LHCN-M2 (cell line): ENCODE measurements around the gene AUNIP. TPM values are rescaled to one million over a fixed set of nuclear protein-coding genes. Genes with fewer than 3 reads are reported as not detected.

Experiments used
- DNase-seq: peaks from one replicate; pipeline ENCODE4 v3.0.0-alpha.2; 2012; ENCODE audit warnings: low read depth
- polyA plus RNA-seq: library from polyadenylated mRNA; unstranded; fragments of >200 nt; gene quantifications from one replicate; pipeline ENCODE4 v1.2.1, GENCODE V29; 2012; ENCODE audit warnings: missing spikeins
- total RNA-seq: library from RNA; depleted of rRNA; stranded (reverse); fragments of >200 nt; gene quantifications from 2 replicates; pipeline ENCODE4 v1.2.3, GENCODE V29; 2014; rRNA removed

Gene AUNIP
- 9.5 and 9.7 TPM in 2 replicates for total RNA-seq
- polyA plus RNA-seq = 2.6 TPM

- peak; percentile 84 for DNase-seq
Measured at GRCh38 chr1:25858906-25859789, at the start of gene AUNIP. Gene AUNIP, minus strand, starts transcription at chr1:25859457. Its CDS starts 100 bp downstream, at chr1:25859357.

GRCh38 chr1:25909040-25909439 is 49.8 kb upstream of the AUNIP start:
- DNase-seq = no peak

GRCh38 chr1:25908161-25908560 is 48.9 kb upstream of the AUNIP start:
- no peak for DNase-seq

- no peak for DNase-seq
Measured at GRCh38 chr1:25907601-25908000, 48.3 kb upstream of the AUNIP start.

GRCh38 chr1:25906644-25907300 is 47.5 kb upstream of the AUNIP start:
- DNase-seq = no peak

GRCh38 chr1:25905680-25906643 is 46.7 kb upstream of the AUNIP start, which contains the start of gene STMN1:
Gene STMN1, minus strand, starts transcription at chr1:25906419. Its CDS starts 1,743 bp downstream, at chr1:25904676.
- DNase-seq = peak; percentile 95

GRCh38 chr1:25904943-25905679 is 45.9 kb upstream of the AUNIP start:
- peak; percentile 92 for DNase-seq

GRCh38 chr1:25903986-25904385 is 44.7 kb upstream of the AUNIP start:
- DNase-seq = no peak

GRCh38 chr1:25902462-25902861 is 43.2 kb upstream of the AUNIP start:
- no peak for DNase-seq

GRCh38 chr1:25900219-25900618 is 41.0 kb upstream of the AUNIP start:
- no peak for DNase-seq

- no peak for DNase-seq
Measured at GRCh38 chr1:25899792-25900191, 40.5 kb upstream of the AUNIP start.

GRCh38 chr1:25898223-25899015 is 39.2 kb upstream of the AUNIP start:
- no peak for DNase-seq

- no peak for DNase-seq
Measured at GRCh38 chr1:25897754-25898153, 38.5 kb upstream of the AUNIP start.

GRCh38 chr1:25896266-25896665 is 37.0 kb upstream of the AUNIP start:
- no peak for DNase-seq

- peak; percentile 89 for DNase-seq
Measured at GRCh38 chr1:25895365-25895990, 36.2 kb upstream of the AUNIP start.

- DNase-seq = no peak
Measured at GRCh38 chr1:25893116-25893515, 33.9 kb upstream of the AUNIP start.

- no peak for DNase-seq
Measured at GRCh38 chr1:25891606-25892005, 32.3 kb upstream of the AUNIP start.

GRCh38 chr1:25890239-25891034 is 31.2 kb upstream of the AUNIP start:
- peak; percentile 80 for DNase-seq

- DNase-seq = no peak
Measured at GRCh38 chr1:25889470-25889869, 30.2 kb upstream of the AUNIP start.
